ENCODE data around the gene ALDH3A2.
"Not testable (repeated sequence)": the region's sequence is repeated elsewhere in the genome, so short reads cannot be mapped to it uniquely, and the experiment has no call there.

The ALDH3A2 gene

GRCh38 chr17:19683117-19683516, 34.6 kb downstream of the ALDH3A2 start:
- no peak for DNase-seq

GRCh38 chr17:19684909-19685580, 36.5 kb downstream of the ALDH3A2 start:
- DNase-seq = not testable (repeated sequence)

GRCh38 chr17:19686400-19687090, 38.0 kb downstream of the ALDH3A2 start:
- no peak for DNase-seq

GRCh38 chr17:19702217-19702641, 53.7 kb downstream of the ALDH3A2 start:
- no peak for DNase-seq

GRCh38 chr17:19703106-19703827, 54.7 kb downstream of the ALDH3A2 start:
- no peak for DNase-seq

GRCh38 chr17:19703828-19704613, 55.5 kb downstream of the ALDH3A2 start:
- no peak for DNase-seq

GRCh38 chr17:19705201-19705600, 56.6 kb downstream of the ALDH3A2 start:
- DNase-seq = no peak

GRCh38 chr17:19705771-19706770, 57.5 kb downstream of the ALDH3A2 start:
- DNase-seq = no peak

GRCh38 chr17:19706791-19707727, 58.5 kb downstream of the ALDH3A2 start:
- no peak for DNase-seq

GRCh38 chr17:19707728-19708221, 59.2 kb downstream of the ALDH3A2 start:
- no peak for DNase-seq

- no peak for DNase-seq
Observed at GRCh38 chr17:19708431-19709175, 60.1 kb downstream of the ALDH3A2 start.

- DNase-seq = no peak
Observed at GRCh38 chr17:19709841-19710240, 61.3 kb downstream of the ALDH3A2 start.

GRCh38 chr17:19712436-19713004, 64.0 kb downstream of the ALDH3A2 start:
- DNase-seq = no peak

GRCh38 chr17:19713462-19713861, 64.9 kb downstream of the ALDH3A2 start:
- DNase-seq = no peak

GRCh38 chr17:19713901-19714361, 65.4 kb downstream of the ALDH3A2 start:
- no peak for DNase-seq

GRCh38 chr17:19714542-19715411, 66.2 kb downstream of the ALDH3A2 start:
- DNase-seq = no peak

GRCh38 chr17:19716108-19717030, 67.8 kb downstream of the ALDH3A2 start, which contains the start of gene SLC47A2:
Gene SLC47A2, minus strand, starts transcription at chr17:19716584. Its CDS starts 29 bp downstream, at chr17:19716555.
- DNase-seq = no peak

Measured in activated gamma-delta T cell (primary cell).